ENCODE data around the gene DUS1L.

DUS1L gene

GRCh38 chr17:82023447-82024241 is 42.0 kb downstream of the DUS1L start:
- DNase-seq (ENCODE audit: low read depth, low spot score): peak; percentile 50

DNA sequence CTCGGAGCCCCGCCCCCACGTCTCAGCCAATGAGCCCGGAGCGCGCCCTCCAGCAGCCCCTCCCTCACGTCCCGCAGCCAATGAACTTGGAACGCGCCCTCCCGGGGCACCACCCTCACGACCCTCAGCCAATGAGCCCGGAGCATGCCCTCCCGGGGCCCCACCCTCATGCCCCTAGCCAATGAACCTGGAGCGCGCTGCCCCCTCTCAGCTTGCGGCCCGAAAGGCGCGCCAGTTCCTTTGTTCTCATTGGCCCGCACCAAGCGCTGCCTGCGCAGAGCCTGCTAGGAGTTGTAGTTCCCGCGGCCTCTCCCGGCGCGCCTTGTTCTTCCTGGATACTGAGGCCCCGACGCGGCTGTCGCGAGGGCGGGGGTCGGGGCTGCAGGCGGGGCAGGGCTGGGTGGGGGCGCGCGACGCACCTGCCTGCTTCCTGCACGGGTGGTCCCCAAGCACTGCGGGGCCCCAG is 42.6 kb downstream of the DUS1L start, which contains the start of gene LRRC45:
LRRC45 (plus strand) TSS at position 325 of the 466 bp plus-strand sequence. CDS start 339 bp downstream, outside the sequence.
- peak; percentile 100 for DNase-seq (ENCODE audit: low read depth, low spot score)

DNA sequence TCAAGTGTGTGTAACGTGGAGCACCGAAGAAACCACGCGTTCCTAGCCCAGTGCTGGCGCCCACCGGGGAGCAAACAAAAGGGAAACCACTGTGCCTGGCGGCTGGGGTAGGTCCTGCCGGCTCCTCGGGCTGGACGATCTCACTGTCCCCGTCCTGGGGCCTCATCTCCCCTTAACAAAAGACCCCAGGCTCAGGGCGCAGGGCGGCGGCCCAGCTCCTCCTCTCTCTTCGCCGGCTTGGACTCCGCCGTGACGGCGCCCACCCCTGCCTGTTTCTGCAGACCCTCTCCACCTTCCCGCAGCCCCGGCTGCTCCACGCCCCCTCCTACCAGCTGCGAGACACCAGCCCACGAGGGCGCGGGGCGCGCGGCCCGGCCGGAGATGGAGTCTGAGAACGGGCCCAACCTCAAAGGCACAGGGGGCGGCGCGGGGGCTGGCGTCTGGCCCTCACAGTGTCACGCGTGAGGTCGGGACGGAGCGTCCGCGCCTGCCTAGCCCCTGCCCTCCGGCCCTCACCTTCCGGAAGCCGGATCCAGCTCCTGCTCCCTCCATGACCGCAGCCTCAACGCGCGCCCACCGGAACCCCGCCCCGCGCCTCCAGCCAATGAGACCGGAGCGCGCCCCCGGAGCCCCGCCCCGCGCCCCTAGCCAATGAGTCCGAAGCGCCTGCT is 43.2 kb downstream of the DUS1L start, which contains the start of gene CENPX:
CENPX (minus strand) TSS at position 569 of the 671 bp plus-strand sequence; CDS start at position 552, 17 bp downstream.
- no peak for DNase-seq (ENCODE audit: low read depth, low spot score)

GRCh38 chr17:82021900-82022309 is 43.7 kb downstream of the DUS1L start:
- DNase-seq (ENCODE audit: low read depth, low spot score): no peak

DNA sequence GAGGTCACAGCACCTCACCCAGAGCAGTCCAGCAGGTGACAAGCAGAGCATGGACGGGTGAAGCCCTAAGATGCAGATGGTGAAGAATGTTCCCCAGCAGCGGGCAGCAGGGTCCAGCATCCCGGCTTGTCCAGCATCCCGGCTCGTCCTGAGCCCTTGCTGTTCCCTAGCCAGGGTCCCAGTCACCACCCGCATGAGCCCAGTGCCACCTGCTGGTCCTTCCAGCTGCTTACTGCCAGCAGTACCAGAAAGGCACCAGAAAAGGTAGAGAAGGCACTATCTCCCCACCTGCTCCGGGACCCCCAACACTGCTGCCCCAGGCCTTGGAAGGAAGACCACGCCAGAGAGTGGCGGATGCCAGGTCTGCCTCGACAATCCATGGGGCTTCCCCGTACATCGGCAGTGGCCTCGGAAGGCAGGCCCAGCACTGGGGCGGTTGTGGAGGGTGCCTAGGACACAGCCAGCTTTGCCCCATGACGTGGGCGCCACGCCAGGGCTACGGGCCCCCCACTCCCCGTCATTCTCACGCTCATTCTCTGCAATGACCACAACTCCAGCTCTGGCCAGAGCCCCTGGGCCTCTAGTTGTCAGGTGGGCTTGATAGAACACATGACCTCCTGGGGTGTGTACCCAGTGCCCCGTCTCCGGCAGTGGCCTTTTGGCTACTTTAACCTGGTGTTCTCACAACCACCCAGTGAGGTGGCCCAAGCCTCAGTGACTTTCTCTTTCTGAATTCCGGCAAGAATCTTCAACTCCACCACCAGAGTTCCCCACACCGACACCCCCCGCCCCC is 44.3 kb downstream of the DUS1L start:
- peak; percentile 72 for DNase-seq (ENCODE audit: low read depth, low spot score)

- no peak for DNase-seq (ENCODE audit: low read depth, low spot score)
These were observed 45.0 kb downstream of the DUS1L start for GRCh38 chr17:82020572-82021106.

DNA sequence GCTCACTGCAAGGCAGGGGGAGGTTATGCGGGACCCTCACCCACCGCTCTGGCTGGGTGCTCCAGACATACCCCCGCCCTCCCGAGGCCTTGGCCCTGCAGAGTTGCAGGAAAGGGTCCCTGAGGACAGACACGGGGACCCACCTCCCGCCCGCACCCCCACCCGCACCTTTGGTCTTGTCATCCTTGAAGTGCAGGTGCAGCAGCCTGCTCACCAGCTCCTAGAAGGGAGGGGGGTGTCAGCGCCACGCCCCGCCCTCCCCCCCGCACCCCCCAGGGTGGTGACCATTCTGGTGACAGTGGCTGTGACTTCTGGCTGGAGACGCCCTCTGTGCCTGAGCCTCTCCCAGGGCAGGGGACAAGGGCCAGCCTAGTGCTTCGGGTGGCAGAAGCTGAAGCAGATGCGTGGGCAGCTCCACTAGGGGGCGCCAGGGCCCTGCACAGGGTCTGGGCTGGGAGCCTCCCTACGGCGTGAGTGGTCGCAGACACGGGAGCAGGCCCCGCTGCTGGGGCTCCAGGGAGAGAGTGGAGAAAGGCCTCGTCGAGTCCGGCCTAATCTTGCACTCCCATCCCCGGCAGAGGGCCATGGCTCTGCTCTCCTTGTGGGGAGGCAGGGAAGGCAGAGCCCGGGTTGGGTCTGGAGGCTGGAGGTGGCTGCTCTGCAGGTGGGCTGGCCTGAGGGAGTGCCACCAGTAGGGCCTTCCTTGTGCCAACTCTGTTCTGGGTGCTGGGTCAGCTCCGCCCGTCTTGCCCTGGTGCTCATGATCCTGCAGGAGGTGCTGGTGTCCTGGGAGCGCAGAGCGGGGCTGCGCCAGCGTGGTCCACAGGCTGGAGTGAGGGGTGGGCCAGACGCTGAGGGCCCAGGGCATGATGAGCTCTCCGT is 45.7 kb downstream of the DUS1L start:
- DNase-seq (ENCODE audit: low read depth, low spot score): peak; percentile 82

GRCh38 chr17:82018989-82019689 is 46.5 kb downstream of the DUS1L start:
- DNase-seq (ENCODE audit: low read depth, low spot score): no peak

- no peak for DNase-seq (ENCODE audit: low read depth, low spot score)
These were observed 47.2 kb downstream of the DUS1L start for GRCh38 chr17:82018152-82018988.

DNA sequence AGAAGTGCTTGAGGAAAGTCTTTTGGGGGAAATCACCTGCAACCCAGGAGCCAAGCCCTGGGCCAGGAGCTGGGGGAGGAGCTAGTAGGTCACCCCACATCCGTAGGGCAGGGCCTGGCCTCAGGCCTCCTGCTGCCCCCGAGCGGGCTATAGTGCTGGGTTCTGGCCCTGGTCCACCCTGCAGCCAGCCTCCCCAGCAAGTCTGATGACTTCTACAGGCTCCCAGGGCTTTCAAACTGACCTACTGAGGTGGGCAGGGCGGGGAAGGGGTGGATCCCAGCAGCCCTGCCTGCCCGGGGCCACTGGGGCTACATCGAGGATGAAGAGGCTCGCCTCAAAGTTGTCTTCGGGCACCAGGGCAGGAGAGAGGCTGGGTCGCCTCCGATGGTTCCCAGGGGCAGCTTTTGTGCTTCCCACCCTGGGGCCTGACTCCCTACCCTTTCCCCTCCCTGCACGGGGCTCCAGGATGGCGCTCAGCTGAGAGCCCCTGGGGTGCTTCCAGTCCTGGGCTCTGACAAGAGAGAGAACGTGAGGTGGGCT is 47.9 kb downstream of the DUS1L start:
- no peak for DNase-seq (ENCODE audit: low read depth, low spot score)

- no peak for DNase-seq (ENCODE audit: low read depth, low spot score)
These were observed 48.6 kb downstream of the DUS1L start for GRCh38 chr17:82016875-82017459.

DNA sequence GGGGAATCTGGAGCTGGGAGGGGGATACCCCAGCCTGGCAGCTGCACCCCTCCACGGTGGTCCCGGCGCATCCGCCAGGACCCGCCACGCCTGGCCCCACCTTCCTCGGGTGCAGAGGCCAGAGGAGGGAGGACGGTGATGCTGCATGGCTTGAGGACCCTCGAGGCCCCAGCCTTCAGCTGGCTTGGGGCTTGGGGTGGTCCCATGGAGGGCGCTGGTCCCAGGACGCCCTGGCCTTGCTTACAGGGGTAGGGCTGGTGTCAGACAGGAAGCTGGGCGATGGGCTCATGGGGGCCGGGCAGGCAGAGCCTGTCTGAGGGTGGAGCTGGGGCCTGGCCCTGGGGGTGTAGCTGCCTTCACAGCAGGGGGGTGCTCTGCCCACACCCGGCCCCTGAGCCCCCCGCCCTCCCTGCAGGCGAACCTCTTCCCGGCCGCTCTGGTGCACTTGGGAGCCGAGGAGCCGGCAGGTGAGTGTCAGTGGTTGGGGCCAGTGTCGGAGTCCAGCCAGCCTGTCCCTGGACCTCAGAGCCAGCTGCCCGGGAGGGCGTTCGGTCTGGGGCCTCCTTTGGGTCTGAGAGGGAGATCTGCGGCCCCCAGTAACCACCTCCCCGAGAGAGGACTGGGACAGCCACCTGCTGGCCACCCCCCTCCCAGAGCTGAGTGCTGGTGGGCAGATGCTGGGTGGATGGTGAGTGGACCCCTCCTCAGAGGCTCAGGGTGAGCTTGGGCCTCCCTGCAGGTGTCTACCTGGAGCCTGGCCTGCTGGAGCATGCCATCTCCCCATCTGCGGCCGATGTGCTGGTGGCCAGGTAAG is 49.3 kb downstream of the DUS1L start:
- DNase-seq (ENCODE audit: low read depth, low spot score): no peak

- DNase-seq (ENCODE audit: low read depth, low spot score): no peak
These were observed 50.2 kb downstream of the DUS1L start for GRCh38 chr17:82015311-82015971.

- DNase-seq (ENCODE audit: low read depth, low spot score): no peak
These were observed 50.7 kb downstream of the DUS1L start for GRCh38 chr17:82014971-82015310.

DNA sequence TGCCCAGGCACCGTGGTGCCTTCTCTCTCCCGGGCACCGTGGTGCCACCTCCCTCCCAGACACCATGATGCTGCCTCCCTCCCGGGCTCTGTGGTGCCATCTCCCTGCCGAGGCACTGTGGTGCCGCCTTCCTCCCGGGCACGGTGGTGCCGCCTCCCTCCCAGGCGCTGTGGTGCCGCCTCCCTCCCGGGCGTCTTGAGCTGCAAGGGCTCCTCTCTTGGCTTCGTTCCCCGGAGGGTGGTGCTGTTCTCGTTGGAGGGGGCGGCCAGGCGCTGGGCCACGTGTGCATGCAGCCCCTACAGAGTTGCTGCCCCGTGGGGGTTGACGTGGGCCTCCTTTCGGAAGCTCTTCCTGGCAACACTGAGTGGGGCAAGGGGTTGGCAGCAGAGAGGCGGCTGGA is 51.2 kb downstream of the DUS1L start:
- no peak for DNase-seq (ENCODE audit: low read depth, low spot score)

GRCh38 chr17:82013772-82014321 is 51.8 kb downstream of the DUS1L start:
- DNase-seq (ENCODE audit: low read depth, low spot score): no peak

- DNase-seq (ENCODE audit: low read depth, low spot score): peak; percentile 72
These were observed 52.3 kb downstream of the DUS1L start for GRCh38 chr17:82013341-82013740.

Measured in ELF-1 (cell line).